A673 (cell line): Measurements from ENCODE around the gene ATP2A2.

Experiments used
- CTCF ChIP-seq: fragments of 300-800, 200-600 bp; sonication (generic); conservative IDR thresholded peaks from 2 replicates; pipeline ENCODE4 v1.5.1; 2017; ENCODE audit warnings: low read depth, mild to moderate bottlenecking, antibody characterized with exemption, low read length, moderate library complexity, mixed read lengths
- EZH2 ChIP-seq: fragments of 200-600 bp; sonication (generic); IDR thresholded peaks from 2 replicates; pipeline ENCODE4 v1.6.1; 2017; ENCODE audit warnings: borderline replicate concordance, low read depth, mild to moderate bottlenecking, mixed read lengths, antibody characterized with exemption, low read length; ENCODE audit not compliant: poor library complexity, severe bottlenecking

- TF ChIP-seq CTCF (no peak), EZH2 (no peak)
Observed at GRCh38 chr12:110289044-110289710, 8.1 kb downstream of the ATP2A2 start.
